Suprapubic skin (tissue), 4 donors: ENCODE results near the gene PCTP. TPM values are rescaled to one million over a fixed set of nuclear protein-coding genes. Genes with fewer than 3 reads are reported as not detected.

Experiments used
- DNase-seq, 2 donors: peaks; one replicate each; pipeline ENCODE4 v3.0.0-alpha.2; 2019; ENCODE audit warnings: low spot score in 2 of 2
- H3K27ac ChIP-seq: fragments of 200-600 bp; sonication (generic); one replicate; pipeline ENCODE4 v1.5.1; 2019
- H3K27me3 ChIP-seq: fragments of 200-600 bp; sonication (generic); one replicate; pipeline ENCODE4 v1.5.1; 2019
- H3K36me3 ChIP-seq: fragments of 200-600 bp; sonication (generic); one replicate; pipeline ENCODE4 v1.5.1; 2019
- H3K4me1 ChIP-seq: fragments of 200-600 bp; sonication (generic); one replicate; pipeline ENCODE4 v1.5.1; 2019
- H3K4me3 ChIP-seq: fragments of 200-600 bp; sonication (generic); one replicate; pipeline ENCODE4 v1.5.1; 2019; ENCODE audit warnings: mild to moderate bottlenecking
- H3K9me3 ChIP-seq: fragments of 200-600 bp; sonication (generic); one replicate; pipeline ENCODE4 v1.5.1; 2019
- EP300 ChIP-seq: sonication (generic); formaldehyde crosslinking; IDR thresholded peaks from one replicate; pipeline ENCODE4 v1.6.1; 2017; ENCODE audit warnings: antibody characterized with exemption
- POLR2A ChIP-seq, 2 donors: fragments of 450-650 bp; IDR thresholded peaks; one replicate each; pipeline ENCODE4 v1.6.1; 2017; ENCODE audit warnings: antibody characterized with exemption in 2 of 2, mild to moderate bottlenecking in 2 of 2, moderate library complexity in 2 of 2
- POLR2AphosphoS5 ChIP-seq, 3 donors: sonication (generic); formaldehyde crosslinking; IDR thresholded peaks; one replicate each; pipeline ENCODE4 v1.6.1; 2017; ENCODE audit warnings: antibody characterized with exemption in 3 of 3
- WGBS: methylation state at CpG from one replicate; pipeline ENCODE4 v1.1.5; 2018; 5-methylcytosine and 5-hydroxymethylcytosine counted together
- total RNA-seq, 4 donors: library from RNA; depleted of rRNA; stranded (reverse); fragments of >200 nt; gene quantifications; one replicate each; pipeline ENCODE4 v1.1.0, GENCODE V29; 2016
- TF ChIP-seq, protein P1 (sequence below), 2 donors: fragments of 200-600 bp in 1 of 2; fragments of 450-650 bp in 1 of 2; sonication (generic) in 1 of 2; IDR thresholded peaks; one replicate each; pipeline ENCODE4 v1.5.1; 2016 to 2019; ENCODE audit warnings: antibody characterized with exemption in 2 of 2, mild to moderate bottlenecking in 1 of 2, moderate library complexity in 1 of 2

Gene PCTP
- total RNA-seq, 4 donors from 2014 or later = 6.4 to 17.4 (median 11.2) TPM

DNA sequence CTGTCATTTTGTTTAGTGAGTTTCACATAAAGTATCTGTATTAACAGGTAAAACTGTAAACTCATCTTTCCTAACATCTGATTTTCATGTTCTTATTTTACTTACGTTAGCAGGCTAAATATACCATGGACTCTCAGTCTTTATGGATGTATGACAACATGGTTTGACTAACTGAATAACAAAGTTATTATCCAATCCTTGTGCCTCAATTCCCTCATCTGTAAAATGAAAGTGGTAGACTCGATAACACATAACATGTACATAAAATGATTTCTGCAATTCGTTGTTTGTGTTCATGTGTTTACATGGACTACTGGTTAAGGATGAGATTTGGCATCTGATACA, 9.5 kb upstream of the PCTP start:
- no peaks in the 10 kb centered on the region for H3K9me3 ChIP-seq
- 94% methylated on average over 3 of the region's 3 CpGs for WGBS
- no peak overlapping the region for H3K27ac ChIP-seq
- no peak overlapping the region for H3K4me3 ChIP-seq
- no peaks in the 10 kb centered on the region for H3K27me3 ChIP-seq
- DNase-seq = no peak
- H3K4me1 ChIP-seq = no peaks in the 10 kb centered on the region
- no peaks in the 10 kb centered on the region for H3K36me3 ChIP-seq
- TF ChIP-seq POLR2A (IDR thresholded peaks at IDR 0.05) (no peak), EP300 (no peak), POLR2AphosphoS5 (IDR thresholded peaks at IDR 0.05) (no peak)
- TF ChIP-seq, protein P1, sequence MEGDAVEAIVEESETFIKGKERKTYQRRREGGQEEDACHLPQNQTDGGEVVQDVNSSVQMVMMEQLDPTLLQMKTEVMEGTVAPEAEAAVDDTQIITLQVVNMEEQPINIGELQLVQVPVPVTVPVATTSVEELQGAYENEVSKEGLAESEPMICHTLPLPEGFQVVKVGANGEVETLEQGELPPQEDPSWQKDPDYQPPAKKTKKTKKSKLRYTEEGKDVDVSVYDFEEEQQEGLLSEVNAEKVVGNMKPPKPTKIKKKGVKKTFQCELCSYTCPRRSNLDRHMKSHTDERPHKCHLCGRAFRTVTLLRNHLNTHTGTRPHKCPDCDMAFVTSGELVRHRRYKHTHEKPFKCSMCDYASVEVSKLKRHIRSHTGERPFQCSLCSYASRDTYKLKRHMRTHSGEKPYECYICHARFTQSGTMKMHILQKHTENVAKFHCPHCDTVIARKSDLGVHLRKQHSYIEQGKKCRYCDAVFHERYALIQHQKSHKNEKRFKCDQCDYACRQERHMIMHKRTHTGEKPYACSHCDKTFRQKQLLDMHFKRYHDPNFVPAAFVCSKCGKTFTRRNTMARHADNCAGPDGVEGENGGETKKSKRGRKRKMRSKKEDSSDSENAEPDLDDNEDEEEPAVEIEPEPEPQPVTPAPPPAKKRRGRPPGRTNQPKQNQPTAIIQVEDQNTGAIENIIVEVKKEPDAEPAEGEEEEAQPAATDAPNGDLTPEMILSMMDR (IDR thresholded peaks at IDR 0.05) = no peak

DNA sequence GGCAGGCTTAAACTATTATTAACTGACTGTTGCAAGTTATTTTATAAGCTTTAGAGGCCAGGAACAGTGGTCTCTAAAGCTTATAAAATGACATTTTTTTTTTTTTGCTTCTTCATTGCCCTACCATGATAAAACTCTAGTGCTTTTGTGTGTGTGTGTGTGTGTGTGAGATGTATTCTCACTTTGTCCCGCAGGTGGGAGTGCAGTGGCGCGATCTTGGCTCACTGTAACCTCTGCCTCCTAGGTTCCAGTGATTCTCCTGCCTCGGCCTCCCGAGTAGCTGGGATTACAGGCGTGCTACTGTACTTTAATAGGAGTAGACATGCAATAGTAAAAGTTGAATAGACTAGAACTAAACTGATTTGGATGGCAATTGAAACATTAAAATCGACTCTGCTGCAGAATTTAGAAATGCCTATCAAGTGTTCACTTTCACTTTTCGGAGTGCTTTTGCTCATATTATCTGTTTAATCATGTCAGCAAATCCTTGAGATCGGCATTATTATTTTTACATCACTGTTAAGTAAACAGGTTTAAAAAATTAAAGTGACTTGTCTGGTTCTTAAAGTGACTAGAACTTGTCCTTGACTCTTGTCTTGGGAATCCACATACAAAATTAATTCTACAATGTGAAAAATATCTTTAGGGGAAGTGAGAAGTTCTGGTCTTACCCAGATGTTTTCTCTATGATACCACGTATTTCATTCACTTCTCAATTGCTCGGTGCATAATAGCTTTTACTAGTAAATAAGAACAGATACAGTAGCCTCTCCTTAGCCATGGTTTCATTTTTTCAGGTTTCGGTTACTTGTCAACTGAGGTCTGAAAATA, 8.4 kb upstream of the PCTP start:
- no peaks in the 10 kb centered on the region for H3K9me3 ChIP-seq
- H3K27ac ChIP-seq = no peak overlapping the region
- H3K4me3 ChIP-seq = no peak overlapping the region
- no peaks in the 10 kb centered on the region for H3K36me3 ChIP-seq
- no peak for DNase-seq
- H3K4me1 ChIP-seq = no peaks in the 10 kb centered on the region
- 78% methylated on average over 12 of the region's 12 CpGs for WGBS
- no peaks in the 10 kb centered on the region for H3K27me3 ChIP-seq
- TF ChIP-seq POLR2AphosphoS5 (IDR thresholded peaks at IDR 0.05) (no peak), EP300 (no peak), POLR2A (IDR thresholded peaks at IDR 0.05) (no peak)
- TF ChIP-seq, protein P1 (IDR thresholded peaks at IDR 0.05) = no peak

DNA sequence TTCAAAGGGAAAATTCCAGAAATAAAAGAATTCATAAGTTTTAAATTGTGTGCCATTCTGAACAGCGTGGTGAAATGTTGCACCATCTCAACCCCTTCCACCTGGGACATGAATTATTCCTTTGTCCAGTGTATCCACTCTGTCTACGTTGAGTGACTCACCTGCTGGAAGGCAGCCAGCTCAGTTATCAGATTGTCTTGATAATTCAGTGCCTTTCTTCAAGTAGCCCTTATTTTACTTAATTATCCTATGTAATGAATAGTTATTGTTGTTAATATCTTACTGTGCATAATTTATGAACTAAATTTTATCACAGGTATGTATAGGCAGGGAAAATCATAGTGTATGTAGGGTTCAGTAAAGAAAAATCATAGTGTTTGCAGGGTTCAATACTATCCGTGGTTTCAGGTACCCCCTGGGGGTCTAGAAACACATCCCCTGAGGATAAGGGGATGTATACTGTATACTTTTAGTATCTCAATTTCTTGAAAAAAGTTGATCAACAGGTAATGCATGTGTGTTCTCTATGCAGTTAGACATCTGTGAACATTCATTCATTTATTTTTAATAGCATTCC, 7.7 kb upstream of the PCTP start:
- Histone ChIP-seq H3K9me3 (no peaks in the 10 kb centered on the region), H3K4me1 (no peaks in the 10 kb centered on the region), H3K27me3 (no peaks in the 10 kb centered on the region), H3K4me3 (no peak overlapping the region), H3K36me3 (no peaks in the 10 kb centered on the region), H3K27ac (no peak overlapping the region)
- 38% methylated on average over 3 of the region's 3 CpGs for WGBS
- TF ChIP-seq, protein P1 (IDR thresholded peaks at IDR 0.05) = no peak
- TF ChIP-seq POLR2AphosphoS5 (IDR thresholded peaks at IDR 0.05) (no peak), EP300 (no peak), POLR2A (IDR thresholded peaks at IDR 0.05) (no peak)
- DNase-seq = no peak

DNA sequence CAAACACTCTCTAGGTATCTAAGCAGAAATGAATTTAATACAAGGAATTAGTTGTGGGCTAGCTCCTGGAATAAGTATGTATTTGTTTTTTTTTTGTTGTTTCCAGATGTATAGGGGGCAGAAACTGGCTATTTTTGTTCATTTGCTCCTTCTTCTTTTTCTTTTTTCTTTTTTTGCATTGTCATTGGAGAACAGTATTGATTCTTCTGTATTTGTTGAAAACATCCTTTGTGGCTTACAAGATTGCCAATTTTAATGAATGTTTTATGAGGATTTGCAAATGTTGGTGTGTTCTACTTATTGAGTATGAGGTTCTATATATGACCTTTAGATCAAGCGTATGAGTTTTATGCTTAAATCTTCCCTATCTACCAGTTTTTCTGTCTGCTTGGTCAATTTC, 5.6 kb upstream of the PCTP start:
- Histone ChIP-seq H3K4me1 (no peaks in the 10 kb centered on the region), H3K9me3 (no peaks in the 10 kb centered on the region), H3K36me3 (no peaks in the 10 kb centered on the region), H3K4me3 (no peak overlapping the region), H3K27me3 (no peaks in the 10 kb centered on the region), H3K27ac (no peak overlapping the region)
- DNase-seq = no peak
- WGBS = 95% methylated on average over 1 of the region's 1 CpG
- TF ChIP-seq EP300 = no peak
- TF ChIP-seq POLR2AphosphoS5 (IDR thresholded peaks at IDR 0.05) = no peak
- no peak for TF ChIP-seq POLR2A (IDR thresholded peaks at IDR 0.05)
- TF ChIP-seq, protein P1 (IDR thresholded peaks at IDR 0.05) = no peak

DNA sequence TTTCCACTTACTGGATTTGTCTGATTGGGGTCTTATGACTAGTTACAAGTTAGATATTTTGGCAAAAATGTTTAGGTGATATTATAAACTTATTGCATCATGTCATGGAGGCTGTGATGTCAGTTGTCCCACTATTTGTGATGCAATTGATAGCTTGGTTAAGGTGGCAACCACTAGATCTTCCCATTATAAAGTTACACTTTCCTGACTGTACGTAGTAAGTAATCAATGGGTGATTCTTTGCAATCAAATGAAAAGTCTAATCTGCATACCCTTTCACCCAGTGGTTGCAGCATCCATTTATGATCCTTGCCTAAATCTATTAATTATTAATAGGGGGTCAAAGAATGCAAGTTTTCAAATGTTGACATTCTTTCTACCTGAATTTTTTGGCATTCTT, 4.4 kb upstream of the PCTP start:
- H3K4me3 ChIP-seq = no peak overlapping the region
- TF ChIP-seq EP300 (no peak), POLR2A (IDR thresholded peaks at IDR 0.05) (no peak), POLR2AphosphoS5 (IDR thresholded peaks at IDR 0.05) (no peak)
- TF ChIP-seq, protein P1 (IDR thresholded peaks at IDR 0.05) = no peak
- no peak for DNase-seq
- no peak overlapping the region for H3K27ac ChIP-seq
- H3K9me3 ChIP-seq = no peaks in the 10 kb centered on the region
- H3K4me1 ChIP-seq = peaks cover 2% of the 10 kb centered on the region
- WGBS = 86% methylated on average over 1 of the region's 1 CpG
- no peaks in the 10 kb centered on the region for H3K27me3 ChIP-seq
- no peaks in the 10 kb centered on the region for H3K36me3 ChIP-seq
